Bronchial epithelial cell (primary cell): ENCODE measurements around the gene APPL1. TPM values are rescaled to one million over a fixed set of nuclear protein-coding genes. Genes with fewer than 3 reads are reported as not detected.

Source experiments
- DNase-seq: peaks from one replicate; pipeline ENCODE4 v3.0.0-alpha.2; 2010; ENCODE audit warnings: low read depth
- FAIRE-seq: peaks from 2 replicates; lab custom pipeline; 2011; peaks lifted over from hg19 to GRCh38; lab: Jason Lieb, UNC
- H3K27me3 ChIP-seq: 2 replicates; pipeline ENCODE4 v1.5.1; 2011; ENCODE audit warnings: low read length; ENCODE audit not compliant: control insufficient read depth, insufficient read depth
- H3K36me3 ChIP-seq: 2 replicates; pipeline ENCODE4 v1.5.1; 2011; ENCODE audit warnings: low read length; ENCODE audit not compliant: control insufficient read depth, insufficient read depth
- H3K4me3 ChIP-seq: 2 replicates; pipeline ENCODE4 v1.5.1; 2011; ENCODE audit warnings: mild to moderate bottlenecking, low read depth, low read length, control low read depth
- CTCF ChIP-seq: IDR thresholded peaks from 2 replicates; pipeline ENCODE4 v1.5.1; 2011; ENCODE audit warnings: mild to moderate bottlenecking, moderate library complexity, low read length, control low read depth, inconsistent platforms; ENCODE audit not compliant: insufficient read depth, severe bottlenecking
- total RNA-seq: library from RNA; depleted of rRNA; stranded (reverse); fragments of >200 nt; gene quantifications from 2 replicates; pipeline ENCODE4 v1.2.1, GENCODE V29; 2014

The APPL1 gene
- total RNA-seq = 29.5 and 32.5 TPM in 2 replicates

- Histone ChIP-seq H3K27me3 (no peaks in the 10 kb centered on the region), H3K4me3 (peak within 1 kb of the TSS; percentile 51), H3K36me3 (no peaks in the 10 kb centered on the region)
- DNase-seq (peak; percentile 82), FAIRE-seq (no peak)
- TF ChIP-seq CTCF = no peak
These were observed at the start of gene APPL1 for GRCh38 chr3:57227204-57227929. APPL1 (plus strand) TSS chr3:57227729; CDS start chr3:57227884, 155 bp downstream.

- FAIRE-seq (no peak), DNase-seq (peak; percentile 29)
- Histone ChIP-seq H3K4me3 (no peak overlapping the region), H3K27me3 (no peaks in the 10 kb centered on the region), H3K36me3 (no peaks in the 10 kb centered on the region)
- peak; percentile 22 for TF ChIP-seq CTCF
These were observed 47.7 kb upstream of the APPL1 start for GRCh38 chr3:57179580-57180410.

GRCh38 chr3:57184526-57184925 lies 43.0 kb upstream of the APPL1 start:
- no peak for TF ChIP-seq CTCF
- Histone ChIP-seq H3K36me3 (no peaks in the 10 kb centered on the region), H3K27me3 (no peaks in the 10 kb centered on the region), H3K4me3 (no peak overlapping the region)
- no peak for DNase-seq
- FAIRE-seq = no peak

GRCh38 chr3:57192028-57192427 lies 35.5 kb upstream of the APPL1 start:
- TF ChIP-seq CTCF = no peak
- Histone ChIP-seq H3K27me3 (no peaks in the 10 kb centered on the region), H3K36me3 (no peaks in the 10 kb centered on the region), H3K4me3 (no peak overlapping the region)
- no peak for DNase-seq
- no peak for FAIRE-seq

GRCh38 chr3:57194641-57195040 lies 32.9 kb upstream of the APPL1 start:
- FAIRE-seq (no peak), DNase-seq (no peak)
- Histone ChIP-seq H3K27me3 (no peaks in the 10 kb centered on the region), H3K4me3 (no peak overlapping the region), H3K36me3 (no peaks in the 10 kb centered on the region)
- no peak for TF ChIP-seq CTCF
